Vagina (tissue), 2 donors: ENCODE data around the gene PDXP. TPM values are rescaled to one million over a fixed set of nuclear protein-coding genes. Genes with fewer than 3 reads are reported as not detected.

Source experiments
- DNase-seq, 2 donors: peaks; one replicate each; pipeline ENCODE4 v3.0.0-alpha.2; 2017; ENCODE audit errors: extremely low spot score in 2 of 2
- H3K27ac ChIP-seq: fragments of 200-600 bp; sonication (generic); one replicate; pipeline ENCODE4 v1.5.1; 2019
- H3K27me3 ChIP-seq: fragments of 200-600 bp; sonication (generic); one replicate; pipeline ENCODE4 v1.5.1; 2019
- H3K36me3 ChIP-seq, 2 donors: fragments of 200-600 bp; sonication (generic); one replicate each; pipeline ENCODE4 v1.5.1; 2017 to 2019
- H3K4me1 ChIP-seq: fragments of 200-600 bp; sonication (generic); one replicate; pipeline ENCODE4 v1.5.1; 2019
- H3K4me3 ChIP-seq, 2 donors: fragments of 200-600 bp; sonication (generic); 1 replicate in 1 of 2; 2 replicates in 1 of 2; pipeline ENCODE4 v1.5.1; 2016 to 2019
- H3K9me3 ChIP-seq: fragments of 200-600 bp; sonication (generic); one replicate; pipeline ENCODE4 v1.5.1; 2019
- CTCF ChIP-seq, 3 experiments: fragments of 450-650 bp in 2 of 3; fragments of 200-600 bp in 1 of 3; sonication (generic) in 1 of 3; IDR thresholded peaks; one replicate each; pipeline ENCODE4 v1.5.1; 2017 to 2019; ENCODE audit warnings: antibody characterized with exemption in 3 of 3, mild to moderate bottlenecking in 2 of 3, moderate library complexity in 2 of 3
- POLR2A ChIP-seq, 2 donors: fragments of 450-650 bp; IDR thresholded peaks; one replicate each; pipeline ENCODE4 v1.6.1; 2017; ENCODE audit warnings: antibody characterized with exemption in 2 of 2, mild to moderate bottlenecking in 2 of 2, moderate library complexity in 2 of 2
- POLR2AphosphoS5 ChIP-seq, 2 donors: sonication (generic); formaldehyde crosslinking; IDR thresholded peaks; one replicate each; pipeline ENCODE4 v1.9.0; 2017; ENCODE audit warnings: antibody characterized with exemption in 2 of 2, mild to moderate bottlenecking in 2 of 2, low read depth in 1 of 2; ENCODE audit not compliant: insufficient read depth in 1 of 2
- intact Hi-C: fragments of 100-400 bp; cut with DNase I; formaldehyde crosslinking; loops from one replicate; pipeline ENCODE4 v1.15.1; 2023
- total RNA-seq: library from RNA; depleted of rRNA; stranded (reverse); fragments of >200 nt; gene quantifications from one replicate; pipeline ENCODE4 v1.2.3, GENCODE V29; 2016

PDXP gene
- total RNA-seq, 1 donor from 2014 or later: 6.4 TPM

- Histone ChIP-seq H3K27me3 (no peaks in the 10 kb centered on the region), H3K9me3 (no peaks in the 10 kb centered on the region), H3K27ac (no peak overlapping the region), H3K4me3 (no peak overlapping the region), H3K4me1 (no peaks in the 10 kb centered on the region), H3K36me3 (no peaks in the 10 kb centered on the region)
- TF ChIP-seq POLR2AphosphoS5 (IDR thresholded peaks at IDR 0.05; ENCODE audit: insufficient read depth in 1 of 2, low read depth in 1 of 2) (no peak), POLR2A (IDR thresholded peaks at IDR 0.05) (no peak), CTCF (IDR thresholded peaks at IDR 0.05) (no peak)
- DNase-seq: no peak
- intact Hi-C loops: no loop called here
Observed at GRCh38 chr22:37708580-37709444, 50.3 kb downstream of the PDXP start.

GRCh38 chr22:37709445-37709765, 50.9 kb downstream of the PDXP start:
- no peak for TF ChIP-seq POLR2A (IDR thresholded peaks at IDR 0.05)
- TF ChIP-seq CTCF (IDR thresholded peaks at IDR 0.05): no peak
- no peak for TF ChIP-seq POLR2AphosphoS5 (IDR thresholded peaks at IDR 0.05; ENCODE audit: insufficient read depth in 1 of 2, low read depth in 1 of 2)
- H3K27me3 ChIP-seq: no peaks in the 10 kb centered on the region
- no peaks in the 10 kb centered on the region for H3K9me3 ChIP-seq
- H3K36me3 ChIP-seq: no peaks in the 10 kb centered on the region
- intact Hi-C loops: no loop called here
- DNase-seq: no peak
- H3K4me1 ChIP-seq: no peaks in the 10 kb centered on the region
- H3K4me3 ChIP-seq: no peak overlapping the region
- no peak overlapping the region for H3K27ac ChIP-seq

- intact Hi-C loops: no loop called here
- Histone ChIP-seq H3K36me3 (no peaks in the 10 kb centered on the region), H3K4me3 (no peak overlapping the region), H3K27ac (no peak overlapping the region), H3K4me1 (no peaks in the 10 kb centered on the region), H3K9me3 (no peaks in the 10 kb centered on the region), H3K27me3 (no peaks in the 10 kb centered on the region)
- DNase-seq: no peak
- no peak for TF ChIP-seq POLR2A (IDR thresholded peaks at IDR 0.05)
- TF ChIP-seq CTCF (IDR thresholded peaks at IDR 0.05): no peak
- no peak for TF ChIP-seq POLR2AphosphoS5 (IDR thresholded peaks at IDR 0.05; ENCODE audit: insufficient read depth in 1 of 2, low read depth in 1 of 2)
Observed at GRCh38 chr22:37710675-37711074, 52.2 kb downstream of the PDXP start.

- Histone ChIP-seq H3K27ac (no peak overlapping the region), H3K9me3 (no peaks in the 10 kb centered on the region), H3K4me3 (no peak overlapping the region), H3K27me3 (no peaks in the 10 kb centered on the region), H3K4me1 (no peaks in the 10 kb centered on the region), H3K36me3 (no peaks in the 10 kb centered on the region)
- DNase-seq: no peak
- intact Hi-C loops: no loop called here
- TF ChIP-seq CTCF (IDR thresholded peaks at IDR 0.05) (no peak), POLR2A (IDR thresholded peaks at IDR 0.05) (no peak), POLR2AphosphoS5 (IDR thresholded peaks at IDR 0.05; ENCODE audit: insufficient read depth in 1 of 2, low read depth in 1 of 2) (no peak)
Observed at GRCh38 chr22:37711490-37711889, 53.0 kb downstream of the PDXP start.

- no peaks in the 10 kb centered on the region for H3K27me3 ChIP-seq
- no peak overlapping the region for H3K4me3 ChIP-seq
- no peak for DNase-seq
- no peaks in the 10 kb centered on the region for H3K4me1 ChIP-seq
- H3K9me3 ChIP-seq: no peaks in the 10 kb centered on the region
- intact Hi-C loops: no loop called here
- TF ChIP-seq POLR2A (IDR thresholded peaks at IDR 0.05) (no peak), POLR2AphosphoS5 (IDR thresholded peaks at IDR 0.05; ENCODE audit: insufficient read depth in 1 of 2, low read depth in 1 of 2) (no peak), CTCF (IDR thresholded peaks at IDR 0.05) (no peak)
- no peak overlapping the region for H3K27ac ChIP-seq
- no peaks in the 10 kb centered on the region for H3K36me3 ChIP-seq
Observed at GRCh38 chr22:37713761-37714160, 55.2 kb downstream of the PDXP start.
